22Rv1 (cell line): ENCODE measurements around the gene SIK2.

Experiments used
- CTCF ChIP-seq: fragments of 450-650 bp; IDR thresholded peaks from 2 replicates; pipeline ENCODE4 v1.5.1; 2017; ENCODE audit warnings: mild to moderate bottlenecking
- ZFX ChIP-seq: fragments of 450-650 bp; IDR thresholded peaks from 2 replicates; pipeline ENCODE4 v1.6.1; 2017; ENCODE audit warnings: antibody characterized with exemption, borderline replicate concordance

- no peak for TF ChIP-seq CTCF
- no peak for TF ChIP-seq ZFX
These were observed 31.0 kb downstream of the SIK2 start for GRCh38 chr11:111633248-111633647.
